Retinal pigment epithelial cell (primary cell): ENCODE measurements around the gene SNRK.

Experiments
- DNase-seq: peaks from one replicate; pipeline ENCODE4 v3.0.0-alpha.2; 2010; ENCODE audit warnings: low read depth
- H3K4me3 ChIP-seq: 2 replicates; pipeline ENCODE4 v1.5.1; 2011; ENCODE audit warnings: mild to moderate bottlenecking, low read length, control low read depth, moderate library complexity
- CTCF ChIP-seq: conservative IDR thresholded peaks from 2 replicates; pipeline ENCODE4 v1.5.1; 2011; ENCODE audit warnings: low read depth, low read length, control low read depth, inconsistent platforms

The SNRK gene

GRCh38 chr3:43247561-43248184, 38.7 kb upstream of the SNRK start:
- no peak for TF ChIP-seq CTCF
- H3K4me3 ChIP-seq: no peak overlapping the region
- DNase-seq: no peak

GRCh38 chr3:43248185-43248583, 38.2 kb upstream of the SNRK start:
- DNase-seq: no peak
- no peak for TF ChIP-seq CTCF
- H3K4me3 ChIP-seq: no peak overlapping the region

GRCh38 chr3:43248973-43249372, 37.4 kb upstream of the SNRK start:
- no peak for TF ChIP-seq CTCF

GRCh38 chr3:43249405-43249804, 36.9 kb upstream of the SNRK start:
- no peak for DNase-seq
- no peak for TF ChIP-seq CTCF
- H3K4me3 ChIP-seq: no peak overlapping the region

More at GRCh38 chr3:43248973-43249372, 37.4 kb upstream of the SNRK start:
- DNase-seq: no peak
- H3K4me3 ChIP-seq: no peak overlapping the region

- DNase-seq: no peak
- TF ChIP-seq CTCF: no peak
Measured at GRCh38 chr3:43253294-43253693, 33.0 kb upstream of the SNRK start.

GRCh38 chr3:43254125-43254524, 32.2 kb upstream of the SNRK start:
- no peak for DNase-seq
- no peak overlapping the region for H3K4me3 ChIP-seq
- TF ChIP-seq CTCF: no peak

More at GRCh38 chr3:43253294-43253693, 33.0 kb upstream of the SNRK start:
- H3K4me3 ChIP-seq: no peak overlapping the region

GRCh38 chr3:43255662-43256061, 30.7 kb upstream of the SNRK start:
- DNase-seq: no peak
- H3K4me3 ChIP-seq: no peak overlapping the region
- no peak for TF ChIP-seq CTCF
